ENCODE results near the gene TMEM53. TPM values are rescaled to one million over a fixed set of nuclear protein-coding genes. Genes with fewer than 3 reads are reported as not detected.

The TMEM53 gene
- total RNA-seq, 1 donor from 2014 or later = 7.3 TPM

- DNase-seq (ENCODE audit: low read depth) (no peak), FAIRE-seq (no peak)
- H4K20me1 ChIP-seq (ENCODE audit: insufficient read depth, low read length) = no peaks in the 10 kb centered on the region
- Mint-ChIP-seq H3K4me1 (ENCODE audit: low read depth, unreplicated experiment) (no peaks in the 10 kb centered on the region), H3K9me3 (ENCODE audit: unreplicated experiment) (peaks cover 7% of the 10 kb centered on the region), H3K36me3 (ENCODE audit: low read depth, unreplicated experiment) (peaks cover 17% of the 10 kb centered on the region), H3K27ac (ENCODE audit: unreplicated experiment) (no peak overlapping the region), H3K4me3 (ENCODE audit: unreplicated experiment) (no peak overlapping the region), H3K27me3 (ENCODE audit: low read depth, unreplicated experiment) (no peaks in the 10 kb centered on the region)
- H2AFZ ChIP-seq (ENCODE audit: low read depth, low read length) = no peak overlapping the region
- H3K4me3 ChIP-seq (ENCODE audit: insufficient read depth, low read depth, low read length) = no peak overlapping the region
- H3K4me2 ChIP-seq (ENCODE audit: low read length) = no peak overlapping the region
- TF ChIP-seq EZH2 (IDR thresholded peaks at IDR 0.05; ENCODE audit: insufficient read depth, low read length) (no peak), CTCF (IDR thresholded peaks at IDR 0.05; ENCODE audit: insufficient read depth, low read depth, low read length) (no peak)
- H3K9ac ChIP-seq (ENCODE audit: low read length) = no peak overlapping the region
- H3K9me3 ChIP-seq (ENCODE audit: insufficient read depth, low read depth, low read length) = no peaks in the 10 kb centered on the region
- no peaks in the 10 kb centered on the region for H3K36me3 ChIP-seq (ENCODE audit: insufficient read depth, low read length)
- H3K4me1 ChIP-seq (ENCODE audit: insufficient read depth, low read length) = no peaks in the 10 kb centered on the region
- no peak overlapping the region for H3K27ac ChIP-seq (ENCODE audit: low read depth, low read length)
- no peaks in the 10 kb centered on the region for H3K27me3 ChIP-seq (ENCODE audit: insufficient read depth, low read length)
- H3K79me2 ChIP-seq (ENCODE audit: insufficient read depth, low read length) = no peaks in the 10 kb centered on the region
Observed at GRCh38 chr1:44682883-44683265, 8.6 kb upstream of the TMEM53 start.

- no peak for TF ChIP-seq CTCF (IDR thresholded peaks at IDR 0.05; ENCODE audit: insufficient read depth, low read depth, low read length)
- TF ChIP-seq EZH2 (IDR thresholded peaks at IDR 0.05; ENCODE audit: insufficient read depth, low read length) = no peak
- H3K4me3 Mint-ChIP-seq (ENCODE audit: unreplicated experiment) = no peak overlapping the region
- H3K27me3 Mint-ChIP-seq (ENCODE audit: low read depth, unreplicated experiment) = no peaks in the 10 kb centered on the region
- H3K27me3 ChIP-seq (ENCODE audit: insufficient read depth, low read length) = no peaks in the 10 kb centered on the region
- no peaks in the 10 kb centered on the region for H3K9me3 ChIP-seq (ENCODE audit: insufficient read depth, low read depth, low read length)
- peaks cover 17% of the 10 kb centered on the region for H3K36me3 Mint-ChIP-seq (ENCODE audit: low read depth, unreplicated experiment)
- H4K20me1 ChIP-seq (ENCODE audit: insufficient read depth, low read length) = no peaks in the 10 kb centered on the region
- H3K79me2 ChIP-seq (ENCODE audit: insufficient read depth, low read length) = no peaks in the 10 kb centered on the region
- H3K9me3 Mint-ChIP-seq (ENCODE audit: unreplicated experiment) = peaks cover 7% of the 10 kb centered on the region
- H3K27ac ChIP-seq (ENCODE audit: low read depth, low read length) = no peak overlapping the region
- H3K4me3 ChIP-seq (ENCODE audit: insufficient read depth, low read depth, low read length) = no peak overlapping the region
- H2AFZ ChIP-seq (ENCODE audit: low read depth, low read length) = no peak overlapping the region
- DNase-seq (ENCODE audit: low read depth) = no peak
- H3K4me1 ChIP-seq (ENCODE audit: insufficient read depth, low read length) = no peaks in the 10 kb centered on the region
- no peak for FAIRE-seq
- H3K4me1 Mint-ChIP-seq (ENCODE audit: low read depth, unreplicated experiment) = no peaks in the 10 kb centered on the region
- no peaks in the 10 kb centered on the region for H3K36me3 ChIP-seq (ENCODE audit: insufficient read depth, low read length)
- H3K4me2 ChIP-seq (ENCODE audit: low read length) = no peak overlapping the region
- no peak overlapping the region for H3K9ac ChIP-seq (ENCODE audit: low read length)
- H3K27ac Mint-ChIP-seq (ENCODE audit: unreplicated experiment) = no peak overlapping the region
Observed at GRCh38 chr1:44681905-44682882, 7.9 kb upstream of the TMEM53 start.

GRCh38 chr1:44679468-44679867, 5.2 kb upstream of the TMEM53 start:
- Histone ChIP-seq H3K4me3 (ENCODE audit: insufficient read depth, low read depth, low read length) (no peak overlapping the region), H2AFZ (ENCODE audit: low read depth, low read length) (no peak overlapping the region), H3K27me3 (ENCODE audit: insufficient read depth, low read length) (no peaks in the 10 kb centered on the region), H3K4me2 (ENCODE audit: low read length) (no peak overlapping the region), H3K36me3 (ENCODE audit: insufficient read depth, low read length) (no peaks in the 10 kb centered on the region), H3K79me2 (ENCODE audit: insufficient read depth, low read length) (no peaks in the 10 kb centered on the region), H3K9me3 (ENCODE audit: insufficient read depth, low read depth, low read length) (no peaks in the 10 kb centered on the region), H4K20me1 (ENCODE audit: insufficient read depth, low read length) (no peaks in the 10 kb centered on the region), H3K4me1 (ENCODE audit: insufficient read depth, low read length) (peaks cover 13% of the 10 kb centered on the region), H3K9ac (ENCODE audit: low read length) (no peak overlapping the region), H3K27ac (ENCODE audit: low read depth, low read length) (no peak overlapping the region)
- Mint-ChIP-seq H3K27me3 (ENCODE audit: low read depth, unreplicated experiment) (no peaks in the 10 kb centered on the region), H3K27ac (ENCODE audit: unreplicated experiment) (no peak overlapping the region), H3K9me3 (ENCODE audit: unreplicated experiment) (peaks cover 7% of the 10 kb centered on the region), H3K4me3 (ENCODE audit: unreplicated experiment) (no peak overlapping the region), H3K4me1 (ENCODE audit: low read depth, unreplicated experiment) (peaks cover 4% of the 10 kb centered on the region), H3K36me3 (ENCODE audit: low read depth, unreplicated experiment) (peaks cover 17% of the 10 kb centered on the region)
- DNase-seq (ENCODE audit: low read depth) (no peak), FAIRE-seq (no peak)
- no peak for TF ChIP-seq EZH2 (IDR thresholded peaks at IDR 0.05; ENCODE audit: insufficient read depth, low read length)

Data from astrocyte (in vitro differentiated cells and primary cell).